ENCODE data around the gene NCAN. TPM values are rescaled to one million over a fixed set of nuclear protein-coding genes. Genes with fewer than 3 reads are reported as not detected.

The NCAN gene
- total RNA-seq, 5 donors from 2014 or later (not counting 1 experiment from before 2014, with no cell fraction given), result 0.03 to 0.10 TPM; not detected in 3

DNA sequence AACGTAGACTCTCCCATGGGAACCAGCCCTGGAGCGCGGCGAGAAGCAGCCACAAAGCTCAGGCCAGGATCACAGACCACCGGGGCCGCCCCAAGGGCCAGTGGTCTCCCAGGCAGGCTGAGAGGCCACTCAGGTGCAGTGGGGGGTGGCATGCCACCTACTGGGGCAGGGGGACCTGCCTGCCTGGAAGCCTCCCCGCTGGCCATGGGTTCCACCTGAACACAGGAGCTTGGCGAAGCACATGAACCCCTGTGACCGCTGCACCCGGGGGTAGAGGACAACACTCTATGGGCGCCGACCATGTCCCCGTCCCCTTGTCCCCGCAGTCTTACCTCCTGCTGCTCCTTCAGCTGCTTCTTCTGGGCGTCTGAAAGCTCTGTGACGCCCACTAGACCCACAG lies 68.1 kb downstream of the NCAN start:
- Mint-ChIP-seq H3K4me3 (no peak overlapping the region), H3K9me3 (no peaks in the 10 kb centered on the region), H3K36me3 (peaks cover 54% of the 10 kb centered on the region), H3K4me1 (no peaks in the 10 kb centered on the region), H3K27me3 (no peaks in the 10 kb centered on the region), H3K27ac (no peak overlapping the region)
- H3K4me3 ChIP-seq (ENCODE audit: control insufficient read depth in 1 of 2, extremely low read depth in 1 of 2, low read length in 1 of 2), result no peak overlapping the region
- no peak for ATAC-seq (replicated peaks in 1 of 4)
- DNase-seq, result no peak
- WGBS (ENCODE audit: insufficient coverage), result 97% methylated on average over 16 of the region's 16 CpGs
- H3K4me1 ChIP-seq (ENCODE audit: control insufficient read depth in 1 of 2, extremely low read depth in 1 of 2, insufficient read depth in 2 of 2, low read length in 2 of 2), result no peaks in the 10 kb centered on the region
- peaks cover 14 to 85% of the 10 kb centered on the region in 2 donors for H3K36me3 ChIP-seq (ENCODE audit: control insufficient read depth in 2 of 2, extremely low read depth in 1 of 2, insufficient read depth in 1 of 2, low read length in 1 of 2)
- H3K27me3 ChIP-seq (replicated peaks in 1 of 2; ENCODE audit: control insufficient read depth in 2 of 2, extremely low read depth in 1 of 2, insufficient read depth in 2 of 2, low read length in 1 of 2), result peaks cover 0 to 25% of the 10 kb centered on the region in 2 experiments
- H3K27ac ChIP-seq (ENCODE audit: low read length), result no peak overlapping the region
- H3K9me3 ChIP-seq, result no peaks in the 10 kb centered on the region
- ChIA-PET POLR2A (interaction anchor here in 1 of 2 donors (0.5 kb wide), 1 partner anchor 9 kb away, joined by 3 read pairs; no protein-coding TSS in a partner anchor), CTCF (no interaction called here)

GRCh38 chr19:19280561-19280960 lies 68.8 kb downstream of the NCAN start:
- no peak overlapping the region for H3K27ac Mint-ChIP-seq
- POLR2A ChIA-PET, result interaction anchor here in 1 of 2 donors (0.5 kb wide), 1 partner anchor 10 kb away, joined by 3 read pairs; no protein-coding TSS in a partner anchor

DNA sequence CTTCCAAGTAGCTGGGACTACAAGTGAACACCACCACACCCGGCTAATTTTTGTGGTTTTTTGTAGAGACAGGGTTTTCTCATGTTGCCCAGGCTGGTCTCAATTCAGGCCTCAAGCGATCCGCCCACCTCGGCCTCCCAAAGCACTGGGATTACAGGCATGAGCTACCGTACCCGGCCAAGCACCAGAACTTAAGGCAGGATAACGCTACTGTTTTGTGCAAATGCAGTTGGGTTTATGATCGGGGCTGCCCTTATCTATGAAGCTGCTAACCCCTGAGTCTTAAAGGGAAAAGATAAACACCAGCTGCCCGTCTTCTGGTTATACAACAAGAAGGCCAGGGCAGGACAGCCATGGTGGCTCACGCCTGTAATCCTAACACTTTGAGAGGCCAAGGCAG lies 73.9 kb downstream of the NCAN start:
- Mint-ChIP-seq H3K4me1 (no peaks in the 10 kb centered on the region), H3K27ac (no peak overlapping the region), H3K9me3 (no peaks in the 10 kb centered on the region), H3K4me3 (no peak overlapping the region), H3K27me3 (no peaks in the 10 kb centered on the region), H3K36me3 (peaks cover 51% of the 10 kb centered on the region)
- H3K4me1 ChIP-seq (ENCODE audit: control insufficient read depth in 1 of 2, extremely low read depth in 1 of 2, insufficient read depth in 2 of 2, low read length in 2 of 2), result no peaks in the 10 kb centered on the region
- ChIA-PET POLR2A (interaction anchor here in 1 of 2 donors (0.6 kb wide), 1 partner anchor 1011 kb away, joined by 5 read pairs; the partner anchor contains the start of gene IQCN), CTCF (no interaction called here)
- 100% methylated on average over 7 of the region's 10 CpGs for WGBS (ENCODE audit: insufficient coverage)
- peaks cover 0 to 3% of the 10 kb centered on the region in 2 experiments for H3K27me3 ChIP-seq (replicated peaks in 1 of 2; ENCODE audit: control insufficient read depth in 2 of 2, extremely low read depth in 1 of 2, insufficient read depth in 2 of 2, low read length in 1 of 2)
- no peak overlapping the region for H3K4me3 ChIP-seq (ENCODE audit: control insufficient read depth in 1 of 2, extremely low read depth in 1 of 2, low read length in 1 of 2)
- no peaks in the 10 kb centered on the region for H3K9me3 ChIP-seq
- H3K27ac ChIP-seq (ENCODE audit: low read length), result no peak overlapping the region
- H3K36me3 ChIP-seq (ENCODE audit: control insufficient read depth in 2 of 2, extremely low read depth in 1 of 2, insufficient read depth in 1 of 2, low read length in 1 of 2), result peaks cover 12 to 77% of the 10 kb centered on the region in 2 donors
- DNase-seq, result no peak
- ATAC-seq (replicated peaks in 1 of 4), result no peak

More at GRCh38 chr19:19280561-19280960, 68.8 kb downstream of the NCAN start:
- H3K36me3 Mint-ChIP-seq, result peaks cover 54% of the 10 kb centered on the region
- CTCF ChIA-PET, result no interaction called here
- H3K9me3 ChIP-seq, result no peaks in the 10 kb centered on the region
- H3K4me1 Mint-ChIP-seq, result no peaks in the 10 kb centered on the region
- no peak overlapping the region for H3K4me3 Mint-ChIP-seq
- no peak for DNase-seq
- no peak overlapping the region for H3K27ac ChIP-seq (ENCODE audit: low read length)
- WGBS (ENCODE audit: insufficient coverage), result 96% methylated on average over 12 of the region's 16 CpGs
- H3K27me3 Mint-ChIP-seq, result no peaks in the 10 kb centered on the region
- peaks cover 18 to 84% of the 10 kb centered on the region in 2 donors for H3K36me3 ChIP-seq (ENCODE audit: control insufficient read depth in 2 of 2, extremely low read depth in 1 of 2, insufficient read depth in 1 of 2, low read length in 1 of 2)
- H3K4me3 ChIP-seq (ENCODE audit: control insufficient read depth in 1 of 2, extremely low read depth in 1 of 2, low read length in 1 of 2), result no peak overlapping the region
- no peaks in the 10 kb centered on the region for H3K4me1 ChIP-seq (ENCODE audit: control insufficient read depth in 1 of 2, extremely low read depth in 1 of 2, insufficient read depth in 2 of 2, low read length in 2 of 2)
- peaks cover 0 to 18% of the 10 kb centered on the region in 2 experiments for H3K27me3 ChIP-seq (replicated peaks in 1 of 2; ENCODE audit: control insufficient read depth in 2 of 2, extremely low read depth in 1 of 2, insufficient read depth in 2 of 2, low read length in 1 of 2)
- ATAC-seq (replicated peaks in 1 of 4), result no peak
- no peaks in the 10 kb centered on the region for H3K9me3 Mint-ChIP-seq

- H3K36me3 ChIP-seq (ENCODE audit: control insufficient read depth in 2 of 2, extremely low read depth in 1 of 2, insufficient read depth in 1 of 2, low read length in 1 of 2), result peaks cover 7 to 65% of the 10 kb centered on the region in 2 donors
- CTCF ChIA-PET, result no interaction called here
- H3K9me3 ChIP-seq, result no peaks in the 10 kb centered on the region
- no peaks in the 10 kb centered on the region for H3K4me1 ChIP-seq (ENCODE audit: control insufficient read depth in 1 of 2, extremely low read depth in 1 of 2, insufficient read depth in 2 of 2, low read length in 2 of 2)
- ATAC-seq (replicated peaks in 1 of 4), result no peak
- Mint-ChIP-seq H3K4me1 (no peaks in the 10 kb centered on the region), H3K4me3 (no peak overlapping the region), H3K9me3 (peaks cover 0 to 3% (median 0%) of the 10 kb centered on the region in 3 donors), H3K36me3 (peaks cover 63% of the 10 kb centered on the region), H3K27me3 (no peaks in the 10 kb centered on the region), H3K27ac (no peak overlapping the region)
- H3K27ac ChIP-seq (ENCODE audit: low read length), result no peak overlapping the region
- H3K27me3 ChIP-seq (replicated peaks in 1 of 2; ENCODE audit: control insufficient read depth in 2 of 2, extremely low read depth in 1 of 2, insufficient read depth in 2 of 2, low read length in 1 of 2), result no peaks in the 10 kb centered on the region
- WGBS (ENCODE audit: insufficient coverage), result 78% methylated on average over 1 of the region's 5 CpGs
- POLR2A ChIA-PET, result no interaction called here
- H3K4me3 ChIP-seq (ENCODE audit: control insufficient read depth in 1 of 2, extremely low read depth in 1 of 2, low read length in 1 of 2), result no peak overlapping the region
- no peak for DNase-seq
Measured at GRCh38 chr19:19292607-19293006, 80.8 kb downstream of the NCAN start.

DNA sequence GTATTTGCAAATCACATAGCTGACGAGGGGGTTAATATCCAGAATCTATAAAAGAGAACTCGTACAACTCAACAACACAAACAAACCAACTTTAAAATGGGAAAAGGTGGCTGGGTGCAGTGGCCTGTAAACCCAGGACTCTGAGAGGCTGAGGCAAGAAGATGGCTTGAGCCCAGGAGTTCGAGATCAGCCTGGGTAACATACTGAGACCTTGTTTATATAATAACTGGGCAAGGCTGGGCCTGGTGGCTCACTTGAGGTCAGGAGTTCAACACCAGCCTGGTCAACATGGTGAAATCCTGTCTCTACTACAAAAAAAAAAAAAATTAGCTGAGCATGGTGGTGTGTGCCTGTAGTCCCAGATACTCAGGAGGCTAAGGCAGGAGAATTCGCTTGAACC lies 83.2 kb downstream of the NCAN start:
- Mint-ChIP-seq H3K36me3 (peaks cover 57% of the 10 kb centered on the region), H3K27ac (no peak overlapping the region)

GRCh38 chr19:19296953-19297689 lies 85.4 kb downstream of the NCAN start:
- no peaks in the 10 kb centered on the region for H3K9me3 ChIP-seq
- ChIA-PET POLR2A (no interaction called here), CTCF (interaction anchor here in 1 of 2 donors (0.6 kb wide), 1 partner anchor 1759 kb away, joined by 6 read pairs; no protein-coding TSS in a partner anchor)
- H3K27me3 Mint-ChIP-seq, result no peaks in the 10 kb centered on the region
- H3K9me3 Mint-ChIP-seq, result peaks cover 0 to 3% (median 0%) of the 10 kb centered on the region in 3 donors
- peaks cover 3 to 63% of the 10 kb centered on the region in 2 donors for H3K36me3 ChIP-seq (ENCODE audit: control insufficient read depth in 2 of 2, extremely low read depth in 1 of 2, insufficient read depth in 1 of 2, low read length in 1 of 2)
- no peak overlapping the region for H3K27ac ChIP-seq (ENCODE audit: low read length)
- H3K27me3 ChIP-seq (replicated peaks in 1 of 2; ENCODE audit: control insufficient read depth in 2 of 2, extremely low read depth in 1 of 2, insufficient read depth in 2 of 2, low read length in 1 of 2), result no peaks in the 10 kb centered on the region
- DNase-seq (no peak), ATAC-seq (replicated peaks in 1 of 4) (peak in 1 of 4 experiments; percentile 18)
- no peaks in the 10 kb centered on the region for H3K4me1 ChIP-seq (ENCODE audit: control insufficient read depth in 1 of 2, extremely low read depth in 1 of 2, insufficient read depth in 2 of 2, low read length in 2 of 2)
- no peaks in the 10 kb centered on the region for H3K4me1 Mint-ChIP-seq
- no peak overlapping the region for H3K4me3 ChIP-seq (ENCODE audit: control insufficient read depth in 1 of 2, extremely low read depth in 1 of 2, low read length in 1 of 2)
- over 99% methylated on average over 13 of the region's 19 CpGs for WGBS (ENCODE audit: insufficient coverage)
- peaks cover 46% of the 10 kb centered on the region for H3K36me3 Mint-ChIP-seq
- H3K27ac Mint-ChIP-seq, result no peak overlapping the region
- H3K4me3 Mint-ChIP-seq, result no peak overlapping the region

More for the DNA sequence above, 83.2 kb downstream of the NCAN start:
- Mint-ChIP-seq H3K4me1 (no peaks in the 10 kb centered on the region), H3K9me3 (peaks cover 0 to 3% (median 0%) of the 10 kb centered on the region in 3 donors), H3K4me3 (no peak overlapping the region), H3K27me3 (no peaks in the 10 kb centered on the region)
- WGBS (ENCODE audit: insufficient coverage), result no CpG with 5 or more reads among the region's 4 CpGs
- Histone ChIP-seq H3K9me3 (no peaks in the 10 kb centered on the region), H3K4me1 (ENCODE audit: control insufficient read depth in 1 of 2, extremely low read depth in 1 of 2, insufficient read depth in 2 of 2, low read length in 2 of 2) (no peaks in the 10 kb centered on the region), H3K36me3 (ENCODE audit: control insufficient read depth in 2 of 2, extremely low read depth in 1 of 2, insufficient read depth in 1 of 2, low read length in 1 of 2) (peaks cover 3 to 47% of the 10 kb centered on the region in 2 donors), H3K4me3 (ENCODE audit: control insufficient read depth in 1 of 2, extremely low read depth in 1 of 2, low read length in 1 of 2) (no peak overlapping the region), H3K27me3 (replicated peaks in 1 of 2; ENCODE audit: control insufficient read depth in 2 of 2, extremely low read depth in 1 of 2, insufficient read depth in 2 of 2, low read length in 1 of 2) (no peaks in the 10 kb centered on the region), H3K27ac (ENCODE audit: low read length) (no peak overlapping the region)
- ATAC-seq (replicated peaks in 1 of 4) (no peak), DNase-seq (no peak)
- CTCF ChIA-PET, result no interaction called here
- POLR2A ChIA-PET, result no interaction called here
